HG02642 (cell line): ENCODE measurements around the gene TTC7B.
"Not testable (repeated sequence)": the region's sequence is repeated elsewhere in the genome, so short reads cannot be mapped to it uniquely, and the experiment has no call there.

Experiments
- ATAC-seq: cut with Tn5 transposase; IDR thresholded peaks from one replicate; pipeline ENCODE4 v1.9.1; 2021; ENCODE audit warnings: mild to moderate bottlenecking; ENCODE audit not compliant: unreplicated experiment, poor library complexity

The TTC7B gene

DNA sequence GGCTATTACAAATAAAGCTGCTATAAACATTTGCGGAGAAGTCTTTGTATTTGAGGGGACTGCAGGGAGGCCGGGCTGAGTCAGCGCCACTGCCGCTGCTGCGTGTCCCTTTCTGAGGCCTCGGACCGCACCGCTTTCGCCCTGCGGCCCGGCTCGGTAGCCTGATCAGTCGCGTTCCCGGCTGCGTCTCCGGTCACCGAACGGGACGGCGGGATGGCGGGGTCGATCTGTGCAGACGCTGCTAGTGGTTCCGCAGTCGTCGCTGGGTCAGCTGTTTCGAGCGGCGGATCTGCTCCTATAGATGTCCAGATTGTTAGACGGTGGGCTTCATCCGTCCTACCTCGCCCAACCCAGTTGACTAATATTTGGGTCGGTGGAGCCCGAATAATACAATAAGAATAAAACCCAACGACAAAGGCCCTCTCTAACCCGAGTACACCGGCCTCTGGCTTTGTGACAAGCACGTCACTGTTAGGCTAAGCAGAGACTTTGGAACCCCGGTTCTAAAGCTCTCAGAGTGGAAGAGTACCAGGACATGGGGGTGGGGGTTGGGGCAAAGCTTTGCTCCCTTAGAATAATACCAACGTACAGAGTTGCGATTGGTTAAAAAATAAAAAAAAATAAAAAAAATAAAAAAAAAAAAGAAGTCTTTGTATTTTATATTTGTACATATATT lies 290.7 kb downstream of the TTC7B start:
- not testable (repeated sequence) for ATAC-seq

- no peak for ATAC-seq
These were observed 292.0 kb downstream of the TTC7B start for GRCh38 chr14:90523961-90524875.

- no peak for ATAC-seq
These were observed 292.7 kb downstream of the TTC7B start for GRCh38 chr14:90523544-90523943.

GRCh38 chr14:90522571-90523191 lies 293.5 kb downstream of the TTC7B start:
- no peak for ATAC-seq

DNA sequence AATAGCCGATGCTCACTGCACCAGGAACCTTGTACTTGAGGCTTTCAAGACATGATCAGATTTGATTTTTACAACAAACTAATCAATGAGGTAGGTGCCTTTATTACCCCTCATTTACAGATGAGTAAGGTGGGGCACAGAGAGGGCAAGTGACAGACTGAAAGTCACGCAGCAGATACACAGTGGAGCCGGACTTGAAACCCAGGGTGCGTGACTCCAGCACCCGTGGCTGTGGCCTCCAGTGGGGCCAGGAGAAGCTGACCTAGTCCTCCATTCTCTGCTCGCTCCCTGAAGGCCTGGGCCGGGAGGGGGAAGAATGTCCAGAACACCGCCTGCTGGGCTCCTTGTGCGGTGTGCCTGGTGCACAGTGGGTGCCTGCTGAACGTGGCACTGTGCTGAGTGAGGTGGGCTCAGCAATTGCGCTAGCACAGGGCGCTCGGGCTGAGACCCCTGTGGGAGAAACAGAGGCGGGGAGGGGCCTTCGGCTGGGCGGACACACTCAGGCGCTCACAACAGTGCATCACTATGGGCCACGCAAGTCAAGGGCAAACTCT lies 294.2 kb downstream of the TTC7B start:
- ATAC-seq = no peak

DNA sequence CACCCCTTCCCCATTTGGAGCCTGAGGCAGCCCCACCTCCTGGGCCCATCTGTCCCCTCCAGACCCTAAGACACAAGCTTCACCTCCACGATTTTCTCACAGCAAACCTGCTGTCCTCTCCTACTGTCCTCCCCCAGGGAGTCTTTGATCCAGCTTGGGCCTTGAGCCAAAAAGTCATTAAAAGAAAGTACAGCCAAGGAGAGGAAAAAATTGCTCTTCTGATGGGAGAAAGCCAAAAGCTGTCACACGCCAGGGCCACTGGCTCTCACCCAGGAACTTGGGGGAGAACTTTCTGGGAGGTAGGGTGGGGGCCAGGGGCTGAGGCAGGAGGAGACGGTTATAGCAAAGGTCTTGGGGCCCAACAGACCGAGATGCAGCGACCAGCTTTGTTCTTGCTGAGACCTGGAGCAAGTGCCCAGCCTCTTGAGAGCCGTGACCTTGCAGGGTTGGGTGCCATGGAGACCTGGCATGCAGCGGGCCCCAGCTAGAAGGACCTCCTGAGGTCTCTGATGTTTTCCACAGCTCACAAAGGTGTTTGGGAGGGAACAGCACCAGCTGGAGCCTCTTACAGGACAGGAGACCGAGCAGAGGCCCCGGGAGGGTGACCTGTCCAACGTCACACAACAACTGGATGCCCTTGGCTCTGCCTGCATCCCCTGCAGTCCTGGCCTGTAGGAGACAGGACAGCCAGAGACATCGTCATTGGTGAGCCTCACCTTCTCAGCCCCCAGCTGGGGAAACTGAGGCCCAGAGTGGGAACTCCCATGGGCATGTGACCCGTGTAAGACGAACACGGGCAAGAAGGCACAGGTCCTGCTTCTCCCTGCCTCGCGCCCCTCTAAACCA lies 294.9 kb downstream of the TTC7B start:
- no peak for ATAC-seq

DNA sequence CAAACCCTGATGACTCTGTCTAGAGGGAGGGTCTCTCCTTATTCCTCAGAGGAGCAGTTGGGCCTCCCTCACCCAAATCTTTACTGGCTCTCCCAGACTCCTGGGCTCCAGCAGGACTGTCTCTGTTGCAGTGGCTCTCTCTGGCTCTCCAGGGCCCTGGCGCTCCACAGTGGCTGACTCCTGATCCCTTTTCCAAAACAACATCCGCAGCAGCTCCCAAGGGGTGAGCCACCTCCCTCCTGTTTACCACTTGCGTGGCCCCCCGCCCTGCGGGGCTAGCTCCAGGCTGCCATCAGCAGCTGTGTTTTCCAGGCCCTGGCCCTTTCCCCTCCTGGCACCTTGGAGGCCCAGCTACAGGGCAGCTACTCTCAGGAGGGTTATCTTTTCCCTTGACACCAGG lies 295.9 kb downstream of the TTC7B start:
- no peak for ATAC-seq

DNA sequence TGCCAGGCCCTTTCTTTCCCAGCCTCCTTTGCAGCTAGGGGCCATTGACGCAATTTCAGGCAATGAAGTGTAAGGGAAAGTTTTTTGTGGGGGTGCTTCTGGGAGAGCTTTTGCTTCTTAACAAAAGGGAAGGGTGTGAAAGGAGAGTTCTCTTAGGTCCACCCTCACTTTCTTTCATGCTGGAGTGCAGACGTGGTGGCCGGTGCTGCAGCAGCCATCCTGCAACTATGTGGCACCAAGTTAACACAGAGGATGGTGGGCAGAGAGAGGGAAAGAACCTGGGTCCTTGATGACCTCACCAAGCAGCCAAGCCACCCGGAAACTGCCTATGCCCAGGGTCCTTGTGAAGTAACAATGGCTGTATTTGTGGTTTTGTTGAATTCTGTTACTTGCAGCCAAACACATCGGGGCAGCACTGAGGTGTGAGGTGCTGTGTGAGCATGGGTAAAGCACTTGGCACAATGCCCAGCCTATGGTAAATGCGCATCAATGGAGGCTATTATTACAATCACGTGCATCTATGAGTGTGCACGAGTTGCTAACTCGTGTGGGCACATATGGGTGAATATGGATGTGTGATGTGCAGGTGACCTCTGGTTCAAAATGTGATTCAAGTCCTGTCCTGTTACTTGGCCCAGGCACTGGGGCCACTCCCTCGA lies 296.8 kb downstream of the TTC7B start:
- ATAC-seq = no peak

DNA sequence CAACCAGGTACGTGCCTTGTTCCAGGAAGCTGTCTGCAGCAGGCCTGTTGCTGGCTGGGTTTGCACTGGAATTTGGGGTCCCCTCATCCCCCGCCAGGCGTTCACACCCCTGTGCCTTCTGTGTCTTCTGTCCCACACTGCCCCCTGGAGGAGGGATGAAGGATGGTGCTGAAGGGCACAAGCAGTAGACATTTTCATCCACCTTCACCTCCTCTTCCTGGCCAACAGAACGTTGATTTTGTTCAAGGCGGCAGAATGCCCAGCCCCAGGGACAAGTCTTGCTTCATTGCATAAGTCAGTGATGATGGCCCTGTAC lies 297.3 kb downstream of the TTC7B start:
- ATAC-seq = no peak

- ATAC-seq = no peak
These were observed 297.9 kb downstream of the TTC7B start for GRCh38 chr14:90518069-90518940.

GRCh38 chr14:90517076-90517841 lies 299.0 kb downstream of the TTC7B start:
- no peak for ATAC-seq

DNA sequence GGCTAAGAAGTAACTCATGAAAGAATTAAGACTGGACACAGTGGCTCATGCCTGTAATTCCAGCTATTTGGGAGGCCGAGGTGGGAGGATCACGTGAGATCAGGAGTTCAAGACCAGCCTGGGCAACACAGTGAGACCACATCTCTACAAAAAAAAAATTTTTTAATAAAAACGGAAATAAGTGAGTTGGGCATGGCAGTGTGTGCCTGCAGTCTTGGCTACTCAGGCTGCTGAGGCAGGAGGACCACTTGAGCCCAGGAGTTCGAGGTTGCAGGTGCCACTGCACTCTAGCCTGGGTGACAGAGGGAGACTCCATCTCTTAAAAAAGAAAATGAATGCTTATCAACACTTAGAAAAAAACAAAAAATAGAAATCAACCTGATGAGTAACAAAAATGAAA lies 301.7 kb downstream of the TTC7B start:
- no peak for ATAC-seq

- no peak for ATAC-seq
These were observed 302.2 kb downstream of the TTC7B start for GRCh38 chr14:90514015-90514398.

DNA sequence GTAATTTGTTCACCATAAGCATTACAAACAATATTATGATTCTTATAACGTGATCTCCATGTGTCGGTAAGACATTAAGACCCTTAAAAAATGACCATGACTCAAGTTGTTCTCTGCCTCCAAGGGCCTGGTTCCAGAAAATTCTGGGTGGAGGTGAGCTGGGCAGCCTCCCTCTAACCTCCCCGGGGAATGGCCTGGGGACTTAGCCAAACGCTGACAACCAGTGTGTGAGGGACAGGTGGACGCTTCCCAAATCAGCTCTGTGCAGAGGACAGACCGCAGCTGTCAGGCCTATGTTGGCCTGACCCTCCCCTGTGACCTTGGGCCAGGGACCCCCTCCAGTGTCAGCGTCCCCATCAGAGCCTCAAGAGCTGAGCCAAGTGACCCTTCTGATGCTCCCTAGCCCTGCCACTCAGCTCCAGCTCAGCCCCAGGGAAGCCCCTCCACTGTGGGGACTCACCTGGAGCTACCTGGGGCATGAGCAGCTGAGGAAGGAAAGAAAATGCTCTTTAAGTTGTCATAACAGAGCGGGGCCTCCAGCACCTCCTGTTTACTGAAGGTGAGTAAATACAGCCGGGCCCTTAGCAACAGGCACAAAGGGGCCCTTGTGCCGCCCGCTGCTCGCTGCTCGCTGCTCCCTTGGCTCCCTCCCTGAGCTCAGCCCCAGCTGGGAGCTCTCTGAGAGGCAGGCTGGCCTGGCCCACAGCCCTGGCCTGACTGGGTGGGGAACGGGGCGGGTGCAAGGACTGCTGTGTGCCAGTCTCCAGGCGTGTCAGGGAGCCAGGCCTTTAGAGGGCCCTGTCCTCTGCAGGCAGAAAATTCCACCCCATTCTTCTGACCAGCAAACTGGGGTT lies 302.8 kb downstream of the TTC7B start:
- ATAC-seq = no peak

DNA sequence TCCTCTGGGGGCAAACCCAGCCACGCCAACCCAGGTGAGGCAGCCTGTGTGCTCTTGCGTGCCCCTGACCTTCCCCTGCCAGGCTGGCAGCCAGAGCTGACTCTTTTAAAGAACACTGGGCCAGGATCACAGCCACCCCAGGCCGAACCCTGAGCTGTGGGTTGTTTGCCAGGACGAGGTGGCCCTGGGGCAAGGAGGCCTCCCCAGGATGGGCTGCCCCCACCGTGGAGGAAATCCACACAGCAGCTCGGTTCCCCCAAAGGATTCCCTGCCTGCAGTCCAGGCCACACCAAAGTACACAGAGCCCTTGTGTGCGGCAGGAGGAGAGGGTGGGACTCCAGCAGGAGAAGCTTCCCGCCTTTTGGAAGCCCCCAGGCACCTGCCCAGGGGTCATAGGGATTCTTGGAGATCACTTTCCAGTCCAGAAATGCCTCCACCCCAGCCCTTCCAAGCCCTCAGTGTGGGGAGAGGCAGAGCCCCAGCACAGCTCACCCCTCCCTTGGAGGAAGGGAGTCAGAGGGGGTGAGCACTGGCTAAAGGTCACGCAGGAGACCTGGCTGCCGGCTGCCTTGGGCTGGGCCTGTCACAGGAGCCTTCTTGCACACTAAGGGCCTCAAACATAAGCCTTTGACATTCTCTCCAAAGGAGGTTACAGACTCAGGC lies 303.8 kb downstream of the TTC7B start:
- no peak for ATAC-seq

DNA sequence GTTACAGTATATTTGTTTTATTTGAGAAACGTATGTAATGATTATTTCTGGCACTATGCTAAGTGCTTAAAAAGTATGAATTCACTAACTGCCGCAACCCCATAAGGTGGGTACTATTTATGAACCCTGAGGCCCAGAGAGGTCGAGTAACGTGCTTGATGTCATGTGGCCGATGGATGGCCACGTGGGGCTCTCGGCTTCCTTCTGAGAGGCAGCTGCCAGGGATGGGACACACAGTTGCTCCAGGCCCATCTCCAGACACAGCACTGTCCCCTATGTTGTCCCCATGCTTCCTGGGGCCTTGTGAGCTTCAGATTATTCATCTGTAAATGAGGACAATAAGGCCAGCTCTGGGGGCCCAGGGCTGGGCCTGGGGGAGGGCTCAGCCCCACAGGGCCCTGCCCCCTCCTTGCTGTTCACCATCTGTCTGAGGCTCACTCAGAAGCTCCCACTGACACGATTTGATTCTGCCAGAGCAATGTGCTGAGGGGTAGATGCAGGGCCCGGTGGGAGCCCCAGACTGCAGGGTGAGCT lies 304.4 kb downstream of the TTC7B start:
- no peak for ATAC-seq
